ENCODE data around the gene HTR1B. TPM values are rescaled to one million over a fixed set of nuclear protein-coding genes. Genes with fewer than 3 reads are reported as not detected.

The HTR1B gene
- polyA plus RNA-seq: 1.2 TPM
- long read RNA-seq, donor 1, partial matches to known transcripts: 0 of 2 reads
- long read RNA-seq, donor 1, other reads (novel, unspliced or antisense): 0 of 2 reads
- long read RNA-seq, donor 2, partial matches to known transcripts: 0 of 2 reads
- long read RNA-seq, donor 2, other reads (novel, unspliced or antisense): 0 of 2 reads
- long read RNA-seq, donor 3, partial matches to known transcripts: 0 of 2 reads
- long read RNA-seq, donor 3, other reads (novel, unspliced or antisense): 0 of 2 reads
- long read RNA-seq, donor 4: 0 reads
- long read RNA-seq, donor 5, partial matches to known transcripts: 0 of 1 reads
- long read RNA-seq, donor 5, other reads (novel, unspliced or antisense): 0 of 1 reads
- long read RNA-seq, donor 6: 0 reads
- long read RNA-seq, donor 7, partial matches to known transcripts: 0 of 1 reads
- long read RNA-seq, donor 7, other reads (novel, unspliced or antisense): 0 of 1 reads
- long read RNA-seq, donor 8: 0 reads
- long read RNA-seq, donor 9, partial matches to known transcripts: 0 of 1 reads
- long read RNA-seq, donor 9, other reads (novel, unspliced or antisense): 0 of 1 reads
- long read RNA-seq, donor 10, partial matches to known transcripts: 0 of 1 reads
- long read RNA-seq, donor 10, other reads (novel, unspliced or antisense): 0 of 1 reads
- long read RNA-seq, donor 11, partial matches to known transcripts: 0 of 2 reads
- long read RNA-seq, donor 11, other reads (novel, unspliced or antisense): 0 of 2 reads

- H3K27me3 ChIP-seq (ENCODE audit: control insufficient read depth, insufficient read depth, low read length): peaks cover 69% of the 10 kb centered on the region
- H3K4me3 ChIP-seq (ENCODE audit: low read length): peak within 1 kb of the TSS; percentile 39
- DNase-seq: peak in 1 of 2 donors; percentile 61
- H3K4me1 ChIP-seq (ENCODE audit: control insufficient read depth, insufficient read depth, low read length): peaks cover 4% of the 10 kb centered on the region
- no peak within 1 kb of the TSS for H3K27ac ChIP-seq (ENCODE audit: low read length)
- peaks cover 6% of the 10 kb centered on the region for H3K9me3 ChIP-seq (ENCODE audit: control insufficient read depth, low read depth, low read length)
- no peaks in the 10 kb centered on the region for H3K36me3 ChIP-seq (ENCODE audit: control insufficient read depth, insufficient read depth, low read length)
- no CpG with 5 or more reads among the region's 31 CpGs for WGBS (ENCODE audit: insufficient coverage, low lambda C conversion rate)
Observed at GRCh38 chr6:77463308-77463860, at the start of gene HTR1B. TSS of gene HTR1B (minus strand) at chr6:77463491. CDS start at chr6:77463403, 88 bp downstream.

- H3K9me3 ChIP-seq (ENCODE audit: control insufficient read depth, low read depth, low read length): no peaks in the 10 kb centered on the region
- H3K4me1 ChIP-seq (ENCODE audit: control insufficient read depth, insufficient read depth, low read length): no peaks in the 10 kb centered on the region
- H3K27me3 ChIP-seq (ENCODE audit: control insufficient read depth, insufficient read depth, low read length): no peaks in the 10 kb centered on the region
- H3K4me3 ChIP-seq (ENCODE audit: low read length): no peak overlapping the region
- H3K27ac ChIP-seq (ENCODE audit: low read length): no peak overlapping the region
- no peak for DNase-seq
- H3K36me3 ChIP-seq (ENCODE audit: control insufficient read depth, insufficient read depth, low read length): no peaks in the 10 kb centered on the region
Observed at GRCh38 chr6:77512554-77512953, 49.3 kb upstream of the HTR1B start.

- no peak overlapping the region for H3K4me3 ChIP-seq (ENCODE audit: low read length)
- DNase-seq: no peak
- H3K27ac ChIP-seq (ENCODE audit: low read length): no peak overlapping the region
- H3K36me3 ChIP-seq (ENCODE audit: control insufficient read depth, insufficient read depth, low read length): no peaks in the 10 kb centered on the region
- H3K27me3 ChIP-seq (ENCODE audit: control insufficient read depth, insufficient read depth, low read length): no peaks in the 10 kb centered on the region
- H3K4me1 ChIP-seq (ENCODE audit: control insufficient read depth, insufficient read depth, low read length): no peaks in the 10 kb centered on the region
- no peaks in the 10 kb centered on the region for H3K9me3 ChIP-seq (ENCODE audit: control insufficient read depth, low read depth, low read length)
- WGBS (ENCODE audit: insufficient coverage, low lambda C conversion rate): no CpG with 5 or more reads among the region's 1 CpG
Observed at GRCh38 chr6:77511860-77512259, 48.6 kb upstream of the HTR1B start.

GRCh38 chr6:77502981-77503380 is 39.7 kb upstream of the HTR1B start:
- WGBS (ENCODE audit: insufficient coverage, low lambda C conversion rate): no CpG with 5 or more reads among the region's 1 CpG
- H3K36me3 ChIP-seq (ENCODE audit: control insufficient read depth, insufficient read depth, low read length): no peaks in the 10 kb centered on the region
- H3K9me3 ChIP-seq (ENCODE audit: control insufficient read depth, low read depth, low read length): no peaks in the 10 kb centered on the region
- H3K27me3 ChIP-seq (ENCODE audit: control insufficient read depth, insufficient read depth, low read length): no peaks in the 10 kb centered on the region
- no peak overlapping the region for H3K4me3 ChIP-seq (ENCODE audit: low read length)
- no peaks in the 10 kb centered on the region for H3K4me1 ChIP-seq (ENCODE audit: control insufficient read depth, insufficient read depth, low read length)
- H3K27ac ChIP-seq (ENCODE audit: low read length): no peak overlapping the region
- no peak for DNase-seq

GRCh38 chr6:77492530-77492929 is 29.2 kb upstream of the HTR1B start:
- peak; percentile 33 to 67 for DNase-seq
- Histone ChIP-seq H3K36me3 (ENCODE audit: control insufficient read depth, insufficient read depth, low read length) (no peaks in the 10 kb centered on the region), H3K27ac (ENCODE audit: low read length) (peak overlapping the region; percentile 32), H3K9me3 (ENCODE audit: control insufficient read depth, low read depth, low read length) (no peaks in the 10 kb centered on the region), H3K4me3 (ENCODE audit: low read length) (no peak overlapping the region), H3K4me1 (ENCODE audit: control insufficient read depth, insufficient read depth, low read length) (no peaks in the 10 kb centered on the region), H3K27me3 (ENCODE audit: control insufficient read depth, insufficient read depth, low read length) (no peaks in the 10 kb centered on the region)
- WGBS (ENCODE audit: insufficient coverage, low lambda C conversion rate): 50% methylated on average over 1 of the region's 2 CpGs

- 20% methylated on average over 1 of the region's 1 CpG for WGBS (ENCODE audit: insufficient coverage, low lambda C conversion rate)
- Histone ChIP-seq H3K9me3 (ENCODE audit: control insufficient read depth, low read depth, low read length) (no peaks in the 10 kb centered on the region), H3K36me3 (ENCODE audit: control insufficient read depth, insufficient read depth, low read length) (no peaks in the 10 kb centered on the region), H3K4me1 (ENCODE audit: control insufficient read depth, insufficient read depth, low read length) (no peaks in the 10 kb centered on the region), H3K27me3 (ENCODE audit: control insufficient read depth, insufficient read depth, low read length) (no peaks in the 10 kb centered on the region), H3K27ac (ENCODE audit: low read length) (no peak overlapping the region), H3K4me3 (ENCODE audit: low read length) (no peak overlapping the region)
- peak in 1 of 2 donors; percentile 42 for DNase-seq
Observed at GRCh38 chr6:77487808-77488425, 24.6 kb upstream of the HTR1B start.

GRCh38 chr6:77482981-77483380 is 19.7 kb upstream of the HTR1B start:
- no peaks in the 10 kb centered on the region for H3K4me1 ChIP-seq (ENCODE audit: control insufficient read depth, insufficient read depth, low read length)
- H3K36me3 ChIP-seq (ENCODE audit: control insufficient read depth, insufficient read depth, low read length): no peaks in the 10 kb centered on the region
- WGBS (ENCODE audit: insufficient coverage, low lambda C conversion rate): no CpG with 5 or more reads among the region's 1 CpG
- H3K9me3 ChIP-seq (ENCODE audit: control insufficient read depth, low read depth, low read length): no peaks in the 10 kb centered on the region
- no peak for DNase-seq
- no peak overlapping the region for H3K27ac ChIP-seq (ENCODE audit: low read length)
- no peaks in the 10 kb centered on the region for H3K27me3 ChIP-seq (ENCODE audit: control insufficient read depth, insufficient read depth, low read length)
- H3K4me3 ChIP-seq (ENCODE audit: low read length): no peak overlapping the region

GRCh38 chr6:77474973-77475372 is 11.7 kb upstream of the HTR1B start:
- Histone ChIP-seq H3K27me3 (ENCODE audit: control insufficient read depth, insufficient read depth, low read length) (no peaks in the 10 kb centered on the region), H3K4me1 (ENCODE audit: control insufficient read depth, insufficient read depth, low read length) (no peaks in the 10 kb centered on the region), H3K36me3 (ENCODE audit: control insufficient read depth, insufficient read depth, low read length) (no peaks in the 10 kb centered on the region), H3K9me3 (ENCODE audit: control insufficient read depth, low read depth, low read length) (no peaks in the 10 kb centered on the region), H3K27ac (ENCODE audit: low read length) (no peak overlapping the region), H3K4me3 (ENCODE audit: low read length) (no peak overlapping the region)
- no CpG with 5 or more reads among the region's 10 CpGs for WGBS (ENCODE audit: insufficient coverage, low lambda C conversion rate)
- DNase-seq: no peak

- Histone ChIP-seq H3K27ac (ENCODE audit: low read length) (no peak overlapping the region), H3K36me3 (ENCODE audit: control insufficient read depth, insufficient read depth, low read length) (no peaks in the 10 kb centered on the region), H3K9me3 (ENCODE audit: control insufficient read depth, low read depth, low read length) (no peaks in the 10 kb centered on the region), H3K4me1 (ENCODE audit: control insufficient read depth, insufficient read depth, low read length) (no peaks in the 10 kb centered on the region), H3K4me3 (ENCODE audit: low read length) (no peak overlapping the region), H3K27me3 (ENCODE audit: control insufficient read depth, insufficient read depth, low read length) (no peaks in the 10 kb centered on the region)
- no peak for DNase-seq
- 100% methylated on average over 3 of the region's 7 CpGs for WGBS (ENCODE audit: insufficient coverage, low lambda C conversion rate)
Observed at GRCh38 chr6:77474286-77474956, 11.1 kb upstream of the HTR1B start.

- DNase-seq: no peak
- no CpG with 5 or more reads among the region's 1 CpG for WGBS (ENCODE audit: insufficient coverage, low lambda C conversion rate)
- Histone ChIP-seq H3K9me3 (ENCODE audit: control insufficient read depth, low read depth, low read length) (no peaks in the 10 kb centered on the region), H3K27me3 (ENCODE audit: control insufficient read depth, insufficient read depth, low read length) (peaks cover 11% of the 10 kb centered on the region), H3K4me3 (ENCODE audit: low read length) (no peak overlapping the region), H3K4me1 (ENCODE audit: control insufficient read depth, insufficient read depth, low read length) (no peaks in the 10 kb centered on the region), H3K27ac (ENCODE audit: low read length) (no peak overlapping the region), H3K36me3 (ENCODE audit: control insufficient read depth, insufficient read depth, low read length) (no peaks in the 10 kb centered on the region)
Observed at GRCh38 chr6:77470983-77471382, 7.7 kb upstream of the HTR1B start.
